Activated CD4-positive, alpha-beta T cell treated with anti-CD3 and anti-CD28 coated beads, Interleukin-2, Interleukin-4, amounts not matched to agents 100 ng/mL and 50 ng/mL, durations not matched to agents 16 hours and 8 hours (primary cell): Measurements from ENCODE around the gene IRGQ.

Experiments
- DNase-seq: peaks from one replicate; pipeline ENCODE4 v3.0.0-alpha.2; 2020; ENCODE audit warnings: low spot score

Gene IRGQ

DNA sequence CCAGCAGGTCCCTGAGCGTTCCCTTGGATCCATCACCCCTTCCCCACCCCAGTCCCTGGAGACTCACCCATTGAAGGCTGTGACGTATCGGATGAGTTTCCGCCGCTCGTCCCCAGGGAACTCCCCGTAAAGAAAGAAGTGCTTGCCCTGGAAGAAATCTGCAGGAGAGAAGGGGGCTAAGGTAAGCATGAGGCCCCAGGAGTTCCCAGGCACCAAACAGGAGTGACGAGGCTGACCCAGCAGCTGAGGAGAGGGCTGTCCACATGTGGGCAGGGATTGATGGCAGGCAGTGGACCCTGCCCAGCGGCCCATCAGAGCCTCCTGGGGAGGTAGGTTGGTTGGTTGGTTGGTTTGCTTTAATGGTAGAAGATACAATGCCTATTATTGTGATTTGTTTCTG, 51.9 kb downstream of the IRGQ start:
- DNase-seq = no peak

DNA sequence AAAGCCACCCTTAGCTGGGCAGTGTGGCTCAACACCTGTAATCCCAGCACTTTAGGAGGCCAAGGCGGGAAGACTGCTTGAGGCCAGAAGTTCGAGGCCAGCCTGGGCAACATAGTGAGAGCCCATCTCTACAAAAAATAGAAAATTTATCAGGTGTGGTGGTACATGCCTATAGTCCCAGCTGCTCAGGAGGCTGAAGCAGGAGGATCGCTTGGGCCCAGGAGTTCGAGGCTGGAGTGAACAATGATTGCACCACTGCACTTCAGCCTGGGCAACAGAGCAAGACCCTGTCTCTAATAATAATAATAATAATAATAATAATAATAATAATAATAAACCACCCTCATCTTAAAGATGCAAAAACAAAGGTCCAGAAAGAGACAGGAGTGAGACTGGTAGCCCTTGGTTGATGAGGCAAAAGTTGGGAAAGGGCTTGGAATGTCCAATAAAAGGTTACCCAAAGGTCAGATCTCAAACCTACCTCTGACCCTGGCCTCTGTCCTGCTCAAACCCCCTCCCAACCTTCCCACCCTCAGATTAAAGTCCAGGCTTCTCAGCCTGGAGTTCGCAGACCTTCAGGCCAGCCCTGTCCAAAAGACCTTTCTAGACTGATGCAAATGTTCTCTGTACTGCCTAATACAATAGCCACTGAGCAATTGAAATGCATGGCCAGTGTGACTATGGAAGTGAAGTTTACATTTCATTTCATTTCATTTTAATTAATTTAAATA, 53.8 kb downstream of the IRGQ start:
- no peak for DNase-seq

DNA sequence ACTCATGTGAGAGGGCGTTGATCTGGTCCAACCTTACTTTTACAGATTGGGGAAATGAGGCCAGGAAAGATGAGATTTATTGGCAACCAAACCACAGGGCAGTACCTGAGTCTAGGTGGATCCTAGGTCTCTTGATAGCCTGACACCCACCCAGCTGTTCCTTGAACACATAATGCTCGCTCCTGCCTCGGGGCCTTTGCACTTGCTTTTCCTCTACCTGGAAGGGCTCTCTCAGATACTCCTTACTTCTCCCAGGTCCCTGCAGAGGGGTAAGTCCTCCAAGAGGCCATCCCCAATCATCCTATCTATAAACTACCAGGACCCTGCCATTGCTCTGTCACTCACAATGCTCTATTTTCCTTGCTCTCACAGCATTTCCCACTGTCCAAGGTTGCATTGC, 55.6 kb downstream of the IRGQ start:
- no peak for DNase-seq

DNA sequence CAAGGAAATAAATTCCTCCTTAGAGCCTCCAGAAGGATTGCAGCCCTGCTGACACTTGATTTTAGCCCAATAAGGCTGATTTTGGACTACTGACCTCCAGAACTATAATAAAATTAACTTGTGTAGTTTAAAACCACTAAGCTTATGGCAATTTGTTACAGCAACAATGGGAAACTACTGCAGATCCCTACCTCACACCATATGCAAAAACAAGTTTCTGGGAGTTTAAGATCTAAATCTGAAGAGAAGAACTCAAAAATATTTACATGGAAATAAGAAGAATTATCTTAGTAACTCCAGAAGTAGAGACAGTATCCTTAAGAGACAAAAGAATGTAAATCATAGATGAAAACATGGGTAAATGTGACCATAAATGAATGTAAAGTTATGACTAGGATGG, 57.0 kb downstream of the IRGQ start:
- no peak for DNase-seq

DNA sequence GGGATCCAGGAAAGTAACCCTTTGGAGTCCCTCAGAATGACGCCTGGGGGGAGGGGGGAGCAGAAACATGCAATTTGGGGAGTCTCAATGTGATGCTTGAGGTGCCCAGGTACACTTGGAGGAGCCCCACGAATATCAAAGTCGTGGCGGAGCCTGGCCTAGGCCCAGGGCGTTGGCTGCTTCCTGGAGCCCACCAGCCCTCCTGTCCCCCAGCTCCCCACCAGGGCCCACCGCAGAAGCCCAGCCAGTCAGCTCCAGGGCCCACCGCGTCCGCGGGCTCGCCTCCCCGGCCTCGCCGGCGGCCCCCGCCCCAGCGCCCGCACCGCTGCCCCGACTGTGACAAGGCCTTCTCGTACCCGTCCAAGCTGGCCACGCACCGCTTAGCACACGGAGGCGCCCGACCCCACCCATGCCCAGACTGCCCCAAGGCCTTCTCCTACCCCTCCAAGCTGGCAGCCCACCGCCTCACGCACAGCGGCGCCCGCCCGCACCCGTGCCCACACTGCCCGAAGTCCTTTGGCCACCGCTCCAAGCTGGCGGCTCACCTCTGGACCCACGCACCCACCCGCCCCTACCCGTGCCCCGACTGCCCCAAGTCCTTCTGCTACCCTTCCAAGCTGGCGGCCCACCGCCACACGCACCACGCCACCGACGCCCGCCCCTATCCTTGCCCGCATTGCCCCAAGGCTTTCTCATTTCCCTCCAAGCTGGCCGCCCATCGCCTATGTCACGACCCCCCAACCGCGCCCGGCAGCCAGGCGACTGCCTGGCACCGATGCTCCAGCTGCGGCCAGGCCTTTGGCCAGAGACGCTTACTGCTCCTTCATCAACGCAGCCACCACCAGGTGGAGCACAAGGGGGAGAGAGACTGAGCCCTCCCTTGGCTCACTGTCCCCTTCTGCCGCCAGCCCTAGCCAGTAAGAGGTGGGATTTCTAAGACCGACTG, 60.8 kb downstream of the IRGQ start:
- no peak for DNase-seq
